Fibroblast of skin of back (primary cell): ENCODE measurements around the gene FAM171A2.
"Not testable (repeated sequence)": the region's sequence is repeated elsewhere in the genome, so short reads cannot be mapped to it uniquely, and the experiment has no call there.

Source experiments
- DNase-seq: peaks from one replicate; pipeline ENCODE4 v3.0.0-alpha.2; 2013

FAM171A2 gene

GRCh38 chr17:44360144-44360533 lies 3.5 kb downstream of the FAM171A2 start:
- DNase-seq: no peak

GRCh38 chr17:44359458-44360143 lies 4.1 kb downstream of the FAM171A2 start:
- no peak for DNase-seq

GRCh38 chr17:44359006-44359405 lies 4.6 kb downstream of the FAM171A2 start:
- DNase-seq: no peak

- no peak for DNase-seq
Observed at GRCh38 chr17:44358066-44358465, 5.6 kb downstream of the FAM171A2 start.

- DNase-seq: no peak
Observed at GRCh38 chr17:44356241-44356640, 7.4 kb downstream of the FAM171A2 start.

- no peak for DNase-seq
Observed at GRCh38 chr17:44355642-44356099, 8.0 kb downstream of the FAM171A2 start.

- DNase-seq: no peak
Observed at GRCh38 chr17:44354582-44355561, 8.8 kb downstream of the FAM171A2 start.

GRCh38 chr17:44353672-44354331 lies 9.9 kb downstream of the FAM171A2 start:
- no peak for DNase-seq

- no peak for DNase-seq
Observed at GRCh38 chr17:44352828-44353671, 10.6 kb downstream of the FAM171A2 start.

- DNase-seq: no peak
Observed at GRCh38 chr17:44351961-44352827, 11.5 kb downstream of the FAM171A2 start.

GRCh38 chr17:44351464-44351863 lies 12.2 kb downstream of the FAM171A2 start:
- DNase-seq: no peak

GRCh38 chr17:44350733-44351226 lies 12.9 kb downstream of the FAM171A2 start:
- peak; percentile 49 for DNase-seq

- no peak for DNase-seq
Observed at GRCh38 chr17:44349553-44350070, 14.0 kb downstream of the FAM171A2 start.

- no peak for DNase-seq
Observed at GRCh38 chr17:44348988-44349364, 14.7 kb downstream of the FAM171A2 start.

- peak; percentile 26 for DNase-seq
Observed at GRCh38 chr17:44348234-44348987, 15.2 kb downstream of the FAM171A2 start.

- DNase-seq: not testable (repeated sequence)
Observed at GRCh38 chr17:44347206-44348055, 16.2 kb downstream of the FAM171A2 start.

GRCh38 chr17:44346064-44346844 lies 17.4 kb downstream of the FAM171A2 start:
- DNase-seq: no peak

GRCh38 chr17:44345454-44346026 lies 18.1 kb downstream of the FAM171A2 start:
- DNase-seq: peak; percentile 69
